Vagina (tissue), 2 donors: Measurements from ENCODE around the gene CHL1. TPM values are rescaled to one million over a fixed set of nuclear protein-coding genes. Genes with fewer than 3 reads are reported as not detected.

Experiments used
- DNase-seq, 2 donors: peaks; one replicate each; pipeline ENCODE4 v3.0.0-alpha.2; 2017; ENCODE audit errors: extremely low spot score in 2 of 2
- H3K27ac ChIP-seq: fragments of 200-600 bp; sonication (generic); one replicate; pipeline ENCODE4 v1.5.1; 2019
- H3K27me3 ChIP-seq: fragments of 200-600 bp; sonication (generic); one replicate; pipeline ENCODE4 v1.5.1; 2019
- H3K36me3 ChIP-seq, 2 donors: fragments of 200-600 bp; sonication (generic); one replicate each; pipeline ENCODE4 v1.5.1; 2017 to 2019
- H3K4me1 ChIP-seq: fragments of 200-600 bp; sonication (generic); one replicate; pipeline ENCODE4 v1.5.1; 2019
- H3K4me3 ChIP-seq, 2 donors: fragments of 200-600 bp; sonication (generic); 1 replicate in 1 of 2; 2 replicates in 1 of 2; pipeline ENCODE4 v1.5.1; 2016 to 2019
- H3K9me3 ChIP-seq: fragments of 200-600 bp; sonication (generic); one replicate; pipeline ENCODE4 v1.5.1; 2019
- POLR2A ChIP-seq, 2 donors: fragments of 450-650 bp; IDR thresholded peaks; one replicate each; pipeline ENCODE4 v1.6.1; 2017; ENCODE audit warnings: antibody characterized with exemption in 2 of 2, mild to moderate bottlenecking in 2 of 2, moderate library complexity in 2 of 2
- POLR2AphosphoS5 ChIP-seq, 2 donors: sonication (generic); formaldehyde crosslinking; IDR thresholded peaks; one replicate each; pipeline ENCODE4 v1.9.0; 2017; ENCODE audit warnings: antibody characterized with exemption in 2 of 2, mild to moderate bottlenecking in 2 of 2, low read depth in 1 of 2; ENCODE audit not compliant: insufficient read depth in 1 of 2
- intact Hi-C: fragments of 100-400 bp; cut with DNase I; formaldehyde crosslinking; loops from one replicate; pipeline ENCODE4 v1.15.1; 2023
- total RNA-seq: library from RNA; depleted of rRNA; stranded (reverse); fragments of >200 nt; gene quantifications from one replicate; pipeline ENCODE4 v1.2.3, GENCODE V29; 2016
- TF ChIP-seq, protein P1 (sequence below), 3 experiments: fragments of 450-650 bp in 2 of 3; fragments of 200-600 bp in 1 of 3; sonication (generic) in 1 of 3; IDR thresholded peaks; one replicate each; pipeline ENCODE4 v1.5.1; 2017 to 2019; ENCODE audit warnings: antibody characterized with exemption in 3 of 3, mild to moderate bottlenecking in 2 of 3, moderate library complexity in 2 of 3

CHL1 gene
- total RNA-seq, 1 donor from 2014 or later = 25.8 TPM

DNA sequence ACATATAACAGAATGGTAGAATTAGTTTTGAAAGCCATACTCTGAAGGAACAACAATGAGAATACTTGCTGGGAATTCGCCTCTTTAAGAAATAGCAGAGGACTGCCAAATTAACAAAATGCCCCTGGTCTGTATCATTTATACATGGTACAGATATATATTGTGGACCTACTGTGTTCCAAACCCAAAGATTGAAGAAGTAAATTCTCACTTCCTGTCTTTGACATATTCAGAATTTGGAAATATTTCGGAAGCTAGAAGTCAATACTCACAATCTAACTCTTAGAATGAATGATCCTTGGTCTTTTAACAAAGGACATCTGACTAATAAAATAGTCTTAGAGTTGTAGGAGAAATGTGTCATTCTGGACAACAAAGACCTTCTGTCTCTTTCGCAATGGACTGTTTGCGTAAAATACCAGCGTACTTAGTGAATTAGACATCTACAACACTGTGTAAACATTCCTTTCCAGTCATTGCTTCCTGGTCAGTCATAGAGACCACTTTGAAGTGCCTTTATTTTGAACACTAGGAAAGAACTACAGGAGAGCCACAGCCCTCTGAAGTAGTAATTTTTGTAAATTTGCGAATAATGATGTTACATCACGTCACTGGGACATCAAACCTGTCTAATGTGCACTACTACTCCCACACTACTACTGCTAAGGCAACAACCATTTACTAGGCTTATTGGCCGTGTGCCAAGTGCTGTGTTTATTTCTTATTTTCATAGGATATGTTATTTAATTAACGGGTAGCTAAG is 68.0 kb downstream of the CHL1 start:
- TF ChIP-seq, protein P1, sequence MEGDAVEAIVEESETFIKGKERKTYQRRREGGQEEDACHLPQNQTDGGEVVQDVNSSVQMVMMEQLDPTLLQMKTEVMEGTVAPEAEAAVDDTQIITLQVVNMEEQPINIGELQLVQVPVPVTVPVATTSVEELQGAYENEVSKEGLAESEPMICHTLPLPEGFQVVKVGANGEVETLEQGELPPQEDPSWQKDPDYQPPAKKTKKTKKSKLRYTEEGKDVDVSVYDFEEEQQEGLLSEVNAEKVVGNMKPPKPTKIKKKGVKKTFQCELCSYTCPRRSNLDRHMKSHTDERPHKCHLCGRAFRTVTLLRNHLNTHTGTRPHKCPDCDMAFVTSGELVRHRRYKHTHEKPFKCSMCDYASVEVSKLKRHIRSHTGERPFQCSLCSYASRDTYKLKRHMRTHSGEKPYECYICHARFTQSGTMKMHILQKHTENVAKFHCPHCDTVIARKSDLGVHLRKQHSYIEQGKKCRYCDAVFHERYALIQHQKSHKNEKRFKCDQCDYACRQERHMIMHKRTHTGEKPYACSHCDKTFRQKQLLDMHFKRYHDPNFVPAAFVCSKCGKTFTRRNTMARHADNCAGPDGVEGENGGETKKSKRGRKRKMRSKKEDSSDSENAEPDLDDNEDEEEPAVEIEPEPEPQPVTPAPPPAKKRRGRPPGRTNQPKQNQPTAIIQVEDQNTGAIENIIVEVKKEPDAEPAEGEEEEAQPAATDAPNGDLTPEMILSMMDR (IDR thresholded peaks at IDR 0.05) = no peak
- peak in 1 of 2 donors; percentile 30 for TF ChIP-seq POLR2AphosphoS5 (IDR thresholded peaks at IDR 0.05; ENCODE audit: insufficient read depth in 1 of 2, low read depth in 1 of 2)
- H3K4me1 ChIP-seq = no peaks in the 10 kb centered on the region
- H3K36me3 ChIP-seq = no peaks in the 10 kb centered on the region
- H3K27ac ChIP-seq = no peak overlapping the region
- no peak overlapping the region for H3K4me3 ChIP-seq
- H3K27me3 ChIP-seq = no peaks in the 10 kb centered on the region
- no peak for DNase-seq
- intact Hi-C loops = no loop called here
- no peaks in the 10 kb centered on the region for H3K9me3 ChIP-seq

DNA sequence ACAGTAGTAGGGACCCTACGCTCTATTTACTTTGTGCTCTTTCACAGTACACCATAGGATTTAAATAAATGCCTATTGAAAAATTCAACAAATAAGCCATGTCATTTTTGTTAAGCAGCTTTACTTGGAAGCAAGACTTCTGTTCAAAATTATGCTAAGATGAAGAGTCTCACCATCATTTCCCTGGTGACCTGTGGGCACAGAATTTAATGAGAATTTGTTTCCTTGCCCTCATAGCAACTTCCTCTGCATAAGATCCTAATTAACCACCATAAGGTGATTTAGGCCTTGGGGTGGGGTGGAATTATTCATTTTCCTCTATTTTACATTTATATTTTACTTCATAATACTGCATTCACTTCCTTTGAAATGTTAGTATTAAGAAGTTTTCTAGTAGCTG is 70.5 kb downstream of the CHL1 start:
- intact Hi-C loops = no loop called here
- Histone ChIP-seq H3K36me3 (no peaks in the 10 kb centered on the region), H3K9me3 (no peaks in the 10 kb centered on the region), H3K27me3 (no peaks in the 10 kb centered on the region), H3K27ac (no peak overlapping the region), H3K4me3 (no peak overlapping the region), H3K4me1 (no peaks in the 10 kb centered on the region)
- TF ChIP-seq POLR2A (IDR thresholded peaks at IDR 0.05) (no peak), POLR2AphosphoS5 (IDR thresholded peaks at IDR 0.05; ENCODE audit: insufficient read depth in 1 of 2, low read depth in 1 of 2) (no peak)
- TF ChIP-seq, protein P1 (IDR thresholded peaks at IDR 0.05) = no peak
- DNase-seq = no peak

DNA sequence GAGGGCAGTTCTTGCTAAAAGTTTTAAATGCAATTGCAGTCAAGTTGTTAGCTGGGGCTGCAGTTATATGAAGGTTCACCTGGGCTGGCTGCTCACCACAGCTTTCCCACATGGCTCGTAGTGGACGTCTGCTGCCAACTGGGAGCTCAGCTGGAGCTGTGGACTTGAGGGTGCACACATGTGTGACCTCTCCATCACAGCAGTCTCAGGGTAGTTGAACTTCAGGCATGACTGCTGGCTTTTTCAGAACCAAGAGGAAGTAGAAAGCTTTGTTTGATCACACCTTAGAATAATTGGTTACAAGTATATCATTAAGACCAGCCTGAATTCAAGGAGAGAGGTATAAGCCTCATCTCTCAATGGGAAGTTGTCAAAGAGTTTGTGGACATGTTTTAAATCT is 74.1 kb downstream of the CHL1 start:
- Histone ChIP-seq H3K27ac (no peak overlapping the region), H3K9me3 (no peaks in the 10 kb centered on the region), H3K4me3 (no peak overlapping the region), H3K36me3 (no peaks in the 10 kb centered on the region), H3K4me1 (no peaks in the 10 kb centered on the region), H3K27me3 (no peaks in the 10 kb centered on the region)
- TF ChIP-seq POLR2A (IDR thresholded peaks at IDR 0.05) (no peak), POLR2AphosphoS5 (IDR thresholded peaks at IDR 0.05; ENCODE audit: insufficient read depth in 1 of 2, low read depth in 1 of 2) (no peak)
- TF ChIP-seq, protein P1 (IDR thresholded peaks at IDR 0.05) = no peak
- no peak for DNase-seq
- intact Hi-C loops = no loop called here

DNA sequence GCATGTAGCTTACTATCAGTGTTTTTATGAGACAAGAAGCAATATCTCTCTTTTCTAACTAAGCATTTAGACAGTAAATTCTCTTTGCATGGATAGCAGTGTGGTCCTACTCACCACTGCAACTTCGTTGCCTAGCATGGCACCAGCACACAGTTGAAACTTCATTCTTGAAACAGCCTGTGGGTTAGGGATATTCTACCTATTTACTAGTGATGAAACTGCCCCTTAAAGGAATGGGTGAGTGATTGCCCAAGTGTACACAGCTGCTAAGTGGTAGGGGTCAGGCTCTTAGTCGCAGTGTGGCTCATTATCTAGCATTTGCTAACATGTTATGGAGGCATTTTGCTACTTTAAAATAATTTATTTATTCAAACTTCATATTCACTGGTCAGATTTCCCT is 78.4 kb downstream of the CHL1 start:
- TF ChIP-seq, protein P1 (IDR thresholded peaks at IDR 0.05) = no peak
- TF ChIP-seq POLR2AphosphoS5 (IDR thresholded peaks at IDR 0.05; ENCODE audit: insufficient read depth in 1 of 2, low read depth in 1 of 2) = no peak
- no peak for TF ChIP-seq POLR2A (IDR thresholded peaks at IDR 0.05)
- no peaks in the 10 kb centered on the region for H3K27me3 ChIP-seq
- no peak for DNase-seq
- no peaks in the 10 kb centered on the region for H3K4me1 ChIP-seq
- intact Hi-C loops = no loop called here
- no peaks in the 10 kb centered on the region for H3K36me3 ChIP-seq
- H3K9me3 ChIP-seq = no peaks in the 10 kb centered on the region
- no peak overlapping the region for H3K4me3 ChIP-seq
- no peak overlapping the region for H3K27ac ChIP-seq

DNA sequence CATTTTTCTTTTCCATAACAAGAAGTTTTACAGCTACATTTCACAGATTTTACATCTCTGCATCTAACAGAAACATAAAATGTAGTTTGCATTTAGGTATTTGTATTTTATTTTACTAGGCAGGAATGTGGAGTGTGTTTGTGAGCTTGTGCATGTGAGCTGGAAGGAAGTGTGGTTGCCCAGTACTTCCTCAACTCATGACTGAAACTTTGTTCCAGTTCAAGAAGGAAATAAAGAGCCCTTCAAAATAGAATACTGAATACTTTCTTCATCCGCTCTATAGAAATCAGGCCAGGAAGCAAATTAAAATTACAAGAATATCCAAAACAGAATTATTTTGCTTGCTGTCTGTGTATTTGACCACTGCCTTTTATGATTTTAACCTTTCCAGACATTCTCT is 81.3 kb downstream of the CHL1 start:
- Histone ChIP-seq H3K4me3 (no peak overlapping the region), H3K9me3 (no peaks in the 10 kb centered on the region), H3K27me3 (no peaks in the 10 kb centered on the region), H3K4me1 (no peaks in the 10 kb centered on the region), H3K27ac (no peak overlapping the region), H3K36me3 (no peaks in the 10 kb centered on the region)
- no peak for TF ChIP-seq POLR2A (IDR thresholded peaks at IDR 0.05)
- TF ChIP-seq POLR2AphosphoS5 (IDR thresholded peaks at IDR 0.05; ENCODE audit: insufficient read depth in 1 of 2, low read depth in 1 of 2) = no peak
- TF ChIP-seq, protein P1 (IDR thresholded peaks at IDR 0.05) = no peak
- intact Hi-C loops = no loop called here
- DNase-seq = no peak
